ENCODE measurements around the gene PRIMPOL.

PRIMPOL gene

DNA sequence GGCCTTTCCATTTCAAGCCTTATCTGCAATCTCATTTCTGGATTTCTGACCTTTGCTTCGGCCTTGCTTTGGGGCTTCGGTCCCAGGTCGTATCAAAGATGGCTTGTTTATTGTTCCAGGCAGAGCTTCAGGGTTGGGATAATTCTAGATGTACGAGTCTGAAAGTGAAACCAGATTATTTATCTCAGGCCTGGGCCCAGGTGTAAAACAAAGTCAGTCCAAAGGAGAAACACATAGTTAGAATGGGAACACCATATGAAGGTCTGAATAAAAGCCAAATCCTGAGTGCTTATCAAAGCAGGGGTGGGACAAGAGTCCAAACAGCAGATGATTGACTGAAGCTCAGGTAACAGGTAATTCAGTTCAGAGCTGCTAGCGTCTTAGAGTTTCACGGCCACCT, 17.1 kb downstream of the PRIMPOL start:
- DNase-seq (ENCODE audit: low read depth): no peak

DNA sequence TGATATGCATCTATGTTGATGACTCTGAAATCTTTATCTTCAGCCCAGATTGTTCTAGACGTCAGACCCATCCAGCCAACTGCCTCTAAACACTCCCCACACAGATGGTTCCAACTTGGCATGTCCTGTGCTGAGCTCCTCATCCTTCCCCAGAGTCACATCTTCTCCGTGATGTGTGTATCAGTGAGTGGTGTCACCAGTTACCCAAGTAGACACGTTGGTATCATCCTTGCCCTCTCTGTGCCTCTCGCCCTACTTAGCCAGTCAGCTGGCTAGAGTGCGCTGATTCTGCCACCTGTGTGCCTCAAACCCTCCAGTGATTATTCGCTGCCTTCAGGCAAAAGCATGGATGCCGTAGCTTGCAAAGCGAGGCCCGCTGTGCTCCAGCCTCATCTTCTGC, 18.6 kb downstream of the PRIMPOL start:
- DNase-seq (ENCODE audit: low read depth): no peak

DNA sequence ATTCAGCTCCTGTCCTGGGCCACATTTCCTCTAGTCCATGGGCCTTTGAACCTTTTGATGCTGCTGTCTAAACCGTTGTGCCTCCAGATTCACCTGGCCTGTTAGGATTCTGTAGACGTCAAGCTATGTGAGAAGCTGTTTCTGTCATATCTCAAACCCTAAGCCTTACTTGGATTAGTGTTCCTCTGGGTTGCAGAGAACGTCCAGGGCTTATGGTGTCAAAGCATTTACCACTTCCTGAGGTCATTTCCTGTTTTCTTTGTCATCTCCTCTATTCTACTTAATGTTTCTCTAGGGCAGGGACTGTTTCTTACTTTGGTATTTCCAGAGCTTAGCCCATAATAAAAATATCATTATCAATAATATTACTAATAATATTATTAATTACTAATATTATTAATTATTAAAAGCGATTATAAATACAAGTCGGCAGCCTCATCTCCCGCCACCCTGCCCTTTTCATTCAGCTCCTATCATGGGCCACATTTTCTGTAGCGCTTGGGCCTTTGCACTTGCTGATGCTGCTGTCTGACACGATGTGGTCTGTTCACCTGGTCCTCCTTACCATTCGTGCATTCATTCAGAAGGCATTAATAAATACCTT, 19.1 kb downstream of the PRIMPOL start:
- no peak for DNase-seq (ENCODE audit: low read depth)

DNA sequence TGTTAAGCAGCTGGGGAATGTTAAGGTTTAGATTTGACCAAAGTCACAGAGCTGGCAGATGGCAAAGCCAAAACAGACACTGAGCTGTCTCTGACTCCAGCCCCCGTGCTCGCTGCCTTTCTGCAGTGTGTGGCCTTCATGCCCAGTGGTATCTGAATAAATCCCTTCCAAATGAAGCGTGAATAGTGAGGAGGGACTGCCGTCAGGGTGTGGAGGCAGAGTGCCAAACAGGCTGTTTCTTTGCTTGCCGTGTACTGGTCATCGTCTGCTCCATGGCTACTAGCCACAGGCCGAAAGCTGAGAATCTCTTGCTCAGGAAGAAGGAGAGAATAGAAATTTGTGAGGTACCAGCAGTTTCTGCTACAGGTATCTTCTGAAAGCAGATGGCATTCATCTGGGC, 19.7 kb downstream of the PRIMPOL start:
- DNase-seq (ENCODE audit: low read depth): no peak

DNA sequence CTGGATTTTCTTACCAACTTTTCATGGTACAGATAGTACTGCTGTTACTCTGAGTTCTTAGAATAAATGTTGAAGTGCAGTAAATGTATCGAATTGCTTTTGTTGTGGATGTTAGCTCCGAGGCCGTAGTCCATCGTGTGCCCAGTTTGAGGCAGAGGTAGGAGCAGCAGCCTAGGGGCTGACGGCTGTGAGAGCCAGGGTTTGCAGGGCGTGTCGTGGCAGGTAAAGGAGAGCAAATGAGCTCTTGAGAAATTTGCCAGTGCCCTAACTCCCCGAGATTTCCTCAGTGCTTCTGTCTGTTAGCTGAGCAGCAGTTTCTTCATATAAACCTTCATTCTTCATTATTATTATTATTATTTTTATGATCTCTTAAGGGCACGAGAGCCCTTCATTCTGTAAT, 21.6 kb downstream of the PRIMPOL start:
- DNase-seq (ENCODE audit: low read depth): no peak

DNA sequence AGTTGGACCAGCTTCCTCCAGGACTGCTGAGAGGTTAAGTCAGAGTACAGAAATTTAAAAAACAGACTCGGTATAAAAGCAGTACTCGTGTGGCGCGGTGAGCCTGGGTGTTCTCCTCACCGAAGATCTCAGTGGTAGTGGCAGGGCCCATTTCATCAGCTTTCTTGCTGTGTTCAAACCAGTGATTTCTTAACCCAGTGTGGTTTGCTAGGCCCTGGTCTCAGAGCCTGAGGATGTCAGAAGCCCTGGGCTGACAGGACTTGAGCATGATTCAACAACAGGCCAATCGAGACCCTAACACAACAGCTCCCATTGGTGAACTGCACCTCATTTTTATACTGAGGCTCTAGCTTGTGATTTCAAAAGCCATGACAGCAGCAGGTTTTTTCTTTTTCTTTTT, 23.2 kb downstream of the PRIMPOL start:
- DNase-seq (ENCODE audit: low read depth): no peak

DNA sequence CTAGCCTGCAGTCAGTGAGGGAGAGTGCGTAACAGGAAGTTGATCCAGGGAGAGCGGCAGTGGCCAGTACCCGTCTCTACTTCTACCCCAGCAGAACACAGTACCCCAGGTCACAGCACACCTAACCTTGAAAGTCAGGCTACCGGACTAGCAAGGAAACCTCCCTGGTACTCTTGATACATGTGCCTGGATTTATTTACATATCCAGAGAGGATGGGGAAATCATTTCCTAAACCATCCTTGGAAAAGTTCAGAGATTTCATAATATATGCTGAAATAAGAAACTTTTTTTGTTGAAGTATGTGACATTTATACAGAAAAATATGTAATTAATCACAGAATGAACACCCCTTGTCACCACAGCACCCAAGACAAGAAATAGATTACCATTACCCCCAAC, 24.5 kb downstream of the PRIMPOL start:
- no peak for DNase-seq (ENCODE audit: low read depth)

DNA sequence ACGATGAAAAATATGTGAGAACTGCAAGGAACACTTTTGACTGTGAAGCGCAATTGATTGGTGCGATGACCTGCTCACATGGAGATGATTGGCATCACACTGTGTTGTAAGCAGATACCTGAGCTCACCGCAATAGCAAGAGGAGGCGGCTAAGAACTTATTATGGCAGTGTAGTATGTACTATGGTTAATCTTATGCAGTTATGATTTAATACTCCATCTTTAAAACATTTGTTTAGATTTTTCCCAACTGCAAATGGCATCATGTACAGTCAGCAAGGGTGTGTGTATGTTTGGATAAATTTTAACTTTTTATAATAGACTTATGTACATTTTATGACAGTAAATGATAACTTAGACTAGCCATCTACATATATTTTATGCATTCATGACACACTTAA, 25.5 kb downstream of the PRIMPOL start:
- no peak for DNase-seq (ENCODE audit: low read depth)

DNA sequence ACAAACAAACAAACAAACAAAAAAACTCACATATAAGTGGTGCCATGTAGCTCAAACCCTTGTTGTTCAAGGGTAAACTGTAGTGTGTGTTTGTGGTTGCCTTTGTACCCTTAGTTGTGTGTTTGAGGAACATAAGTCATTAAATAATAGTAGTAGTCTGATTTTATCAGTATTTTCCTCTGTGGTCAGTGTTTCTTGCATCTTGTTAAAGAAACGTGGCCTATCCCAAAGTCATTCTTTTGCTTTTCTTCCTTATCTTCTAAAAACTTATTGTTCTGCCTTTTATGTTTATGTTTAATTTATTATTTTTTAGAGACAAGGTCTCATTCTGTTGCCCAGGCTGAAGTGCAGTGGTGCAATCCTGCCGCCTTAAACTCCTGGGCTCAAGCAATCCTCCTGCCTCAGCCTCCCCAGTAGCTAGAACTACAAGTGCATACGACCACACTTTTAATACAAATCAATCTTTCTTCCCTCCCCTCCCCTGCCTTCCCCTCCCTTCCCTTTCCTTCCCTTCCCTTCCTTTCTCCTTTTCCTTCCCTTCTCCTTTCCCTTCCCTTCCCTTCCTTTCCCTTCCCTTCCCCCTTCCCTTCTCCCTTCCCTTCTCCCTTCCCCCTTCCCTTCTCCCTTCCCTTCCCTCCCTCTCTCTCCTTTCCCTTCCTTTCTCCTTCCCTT, 26.4 kb downstream of the PRIMPOL start:
- DNase-seq (ENCODE audit: low read depth): peak; percentile 31

DNA sequence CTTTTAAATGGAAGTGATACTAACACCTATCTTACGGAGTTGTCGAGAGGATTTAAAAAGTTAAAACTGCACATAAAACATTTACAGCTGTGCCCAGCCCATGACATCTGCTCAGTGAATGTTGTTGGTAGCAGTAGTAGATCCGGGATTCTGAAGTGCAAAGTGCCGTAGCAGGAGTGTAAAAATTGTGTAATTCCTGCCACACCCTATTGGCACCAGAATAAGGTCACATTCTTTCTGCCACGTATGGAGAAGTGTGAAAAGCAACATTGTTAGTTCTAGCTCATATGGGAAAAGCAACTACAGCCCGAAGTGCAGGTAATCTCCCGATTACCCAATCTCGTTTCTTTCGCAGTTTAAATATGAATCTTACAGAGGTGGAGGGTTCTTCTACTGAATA, 31.2 kb downstream of the PRIMPOL start:
- DNase-seq (ENCODE audit: low read depth): no peak

DNA sequence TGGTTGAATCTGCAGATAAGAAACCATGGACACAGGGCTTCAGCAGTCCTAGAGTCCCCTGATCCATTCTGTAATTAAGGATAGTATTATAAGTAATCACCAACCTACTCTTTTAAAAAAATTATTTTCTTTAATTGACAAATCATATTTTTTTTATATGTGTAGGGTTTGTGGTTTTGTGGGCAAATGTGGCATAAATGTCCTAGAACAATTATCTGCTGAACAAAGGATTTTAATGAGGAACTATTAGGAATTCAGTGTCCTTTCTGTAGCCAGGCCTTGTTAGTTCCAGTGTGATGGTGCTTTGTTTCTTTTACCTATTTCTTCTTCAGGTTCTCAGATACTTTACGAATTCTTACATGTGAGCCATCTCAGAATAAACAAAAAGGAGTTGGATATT, 32.4 kb downstream of the PRIMPOL start:
- DNase-seq (ENCODE audit: low read depth): no peak

DNA sequence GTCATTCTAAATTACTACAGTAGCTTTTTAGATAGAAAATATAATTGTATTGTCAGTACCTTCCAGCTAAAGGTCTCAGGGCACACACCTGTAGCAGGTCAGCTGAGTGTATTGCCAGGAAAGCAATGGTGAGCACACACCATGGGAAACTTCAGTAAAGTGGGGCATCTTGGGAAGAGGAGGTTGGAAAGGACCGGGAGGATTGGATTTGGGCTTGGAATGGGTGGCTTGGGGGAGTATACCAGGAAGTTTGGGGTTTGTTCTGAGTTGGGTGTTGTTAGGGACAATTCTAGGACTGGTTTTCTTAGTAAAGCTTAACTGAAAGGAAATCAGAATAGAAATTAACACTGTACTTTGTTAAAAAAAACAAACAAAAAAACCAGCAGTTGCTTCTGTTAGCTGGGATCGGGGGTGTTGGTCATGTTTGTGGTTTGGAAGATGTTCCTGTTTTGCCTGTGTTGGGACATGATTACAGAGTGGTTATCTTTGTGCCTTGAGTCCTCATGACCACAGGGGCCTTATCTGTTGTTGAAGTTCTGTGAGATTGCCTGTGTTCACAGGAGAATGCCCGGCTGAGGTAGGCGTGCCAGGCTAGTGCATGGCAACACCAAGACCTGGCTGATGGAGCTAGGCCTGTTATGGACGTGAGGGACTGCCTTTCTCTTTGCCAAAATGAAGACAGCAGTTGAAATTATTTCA, 35.1 kb downstream of the PRIMPOL start:
- peak; percentile 99 for DNase-seq (ENCODE audit: low read depth)

DNA sequence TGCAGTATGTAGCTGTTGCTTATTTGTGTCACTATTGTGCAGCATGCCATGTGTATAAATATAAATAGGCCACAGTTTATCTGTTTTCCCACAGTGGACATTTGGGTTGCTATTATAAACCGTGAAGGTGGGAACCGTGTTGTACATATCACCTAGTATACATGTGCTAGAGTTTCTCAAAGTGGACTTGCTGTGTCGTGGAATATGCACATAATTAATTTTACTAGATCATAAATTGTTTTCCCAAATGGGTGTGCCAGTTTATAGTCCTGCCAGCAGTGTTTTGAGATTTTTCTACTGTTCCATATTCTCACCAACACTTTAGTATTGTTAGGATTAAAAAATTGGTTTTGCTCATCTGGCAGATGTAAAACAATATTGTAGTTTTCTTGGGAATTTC, 38.5 kb downstream of the PRIMPOL start:
- DNase-seq (ENCODE audit: low read depth): no peak

DNA sequence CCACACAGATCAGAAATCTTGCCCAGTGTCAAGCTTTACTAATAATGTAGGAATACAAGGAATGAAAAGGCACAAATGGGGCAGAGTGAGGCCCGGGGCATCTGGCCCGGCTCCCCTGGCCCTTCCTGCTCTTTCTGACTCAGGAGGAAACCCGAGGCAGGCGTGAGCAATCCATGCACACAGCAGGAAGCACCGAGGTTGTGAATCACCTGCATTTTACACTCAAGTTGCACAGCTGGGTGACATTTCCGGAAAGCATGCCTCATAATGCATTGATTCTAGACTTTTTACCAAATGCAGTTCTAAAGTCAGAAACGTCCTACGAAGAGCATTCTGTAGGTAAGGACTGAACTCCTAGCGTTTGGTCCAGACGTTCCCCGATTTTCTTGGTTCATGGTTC, 38.9 kb downstream of the PRIMPOL start:
- no peak for DNase-seq (ENCODE audit: low read depth)

DNA sequence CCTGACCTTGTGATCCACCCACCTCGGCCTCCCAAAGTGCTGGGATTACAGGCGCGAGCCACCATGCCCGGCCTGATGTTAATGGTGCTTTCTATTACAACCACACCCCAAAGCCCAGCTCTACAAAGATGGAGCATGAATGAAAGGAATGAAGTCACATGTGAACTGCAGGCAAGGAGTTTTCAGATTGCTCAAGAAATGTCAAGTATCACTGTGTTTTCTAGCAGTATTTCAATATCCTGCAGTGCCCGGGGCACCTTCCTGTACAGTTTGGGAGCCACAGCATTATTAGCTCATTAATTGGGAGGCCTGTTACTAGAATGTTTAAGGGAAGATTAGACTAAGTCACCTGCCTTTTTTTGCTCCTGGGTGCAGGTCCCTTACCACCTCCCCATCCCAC, 40.1 kb downstream of the PRIMPOL start:
- DNase-seq (ENCODE audit: low read depth): no peak

DNA sequence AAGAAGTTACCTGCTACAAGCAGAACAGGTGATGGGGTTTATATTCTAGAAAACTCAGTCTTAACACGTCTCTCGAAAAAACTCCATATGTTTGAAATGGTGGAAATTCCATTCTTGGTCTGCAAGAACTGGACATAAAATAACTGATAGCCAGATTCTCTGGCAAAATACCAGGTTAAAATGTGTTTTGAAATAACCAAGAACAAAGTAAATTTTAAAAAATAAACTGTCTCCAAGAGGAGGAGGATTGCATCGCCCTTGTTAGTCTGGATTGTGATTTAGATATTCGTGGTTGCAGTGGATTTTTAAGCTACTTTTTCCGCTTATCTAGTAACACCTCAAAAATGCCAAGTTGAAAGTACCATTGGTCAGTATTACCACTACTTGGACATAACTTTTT, 43.5 kb downstream of the PRIMPOL start:
- DNase-seq (ENCODE audit: low read depth): no peak

DNA sequence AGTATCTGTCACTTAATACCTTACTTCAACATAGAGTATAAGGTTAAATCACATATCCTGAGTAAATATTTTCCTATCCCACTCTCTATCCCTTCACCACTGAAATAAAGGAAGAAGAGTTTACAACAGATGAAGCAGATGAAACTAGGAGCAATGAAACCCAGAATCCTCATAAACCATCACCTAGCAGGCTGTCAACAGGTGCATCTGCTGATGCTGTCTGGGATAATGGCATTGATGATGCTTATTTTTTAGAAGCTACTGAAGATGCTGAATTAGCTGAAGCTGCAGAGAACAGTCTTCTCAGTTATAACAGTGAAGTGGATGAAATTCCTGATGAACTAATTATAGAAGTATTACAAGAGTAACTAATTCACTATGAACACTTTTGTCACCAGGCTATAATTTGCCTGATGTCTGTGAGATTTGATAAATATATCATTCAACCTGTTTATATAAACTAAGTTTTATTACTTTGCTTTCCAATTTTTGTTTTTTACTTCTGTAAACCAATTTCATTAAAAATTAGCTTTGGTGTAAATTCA, 44.9 kb downstream of the PRIMPOL start:
- DNase-seq (ENCODE audit: low read depth): no peak

DNA sequence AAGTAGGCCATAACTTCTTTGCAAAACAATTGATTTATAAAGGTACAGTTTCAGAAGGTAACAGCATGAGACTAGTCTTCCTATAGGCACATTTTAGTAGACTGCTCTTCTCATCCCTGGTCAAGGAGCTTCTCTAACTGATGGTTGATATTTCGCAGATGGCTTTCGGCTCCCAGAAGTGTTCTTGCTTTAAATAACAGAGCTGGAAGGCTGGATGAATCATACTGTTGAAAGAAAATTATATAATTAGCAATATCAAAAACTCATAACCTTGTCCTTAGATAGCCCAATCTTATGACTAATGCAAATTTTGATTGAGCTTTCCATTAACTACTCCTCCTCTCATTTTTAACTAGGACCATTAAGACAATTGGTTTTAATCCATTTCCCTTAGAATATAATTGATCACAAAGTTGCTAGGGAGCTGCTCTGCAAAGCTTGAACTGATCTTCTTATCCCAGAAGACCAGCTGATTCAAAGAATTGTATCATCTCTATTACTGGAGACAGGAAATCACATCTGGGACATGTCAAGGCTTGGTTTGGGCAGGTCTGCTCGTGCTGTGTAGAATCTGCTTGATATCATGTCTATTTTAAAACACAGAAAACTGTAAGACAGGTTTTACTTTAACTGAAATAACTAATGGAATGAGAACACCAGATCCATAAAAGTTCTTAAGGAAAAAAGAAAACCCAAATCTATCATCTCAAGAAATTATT, 45.8 kb downstream of the PRIMPOL start:
- no peak for DNase-seq (ENCODE audit: low read depth)

DNA sequence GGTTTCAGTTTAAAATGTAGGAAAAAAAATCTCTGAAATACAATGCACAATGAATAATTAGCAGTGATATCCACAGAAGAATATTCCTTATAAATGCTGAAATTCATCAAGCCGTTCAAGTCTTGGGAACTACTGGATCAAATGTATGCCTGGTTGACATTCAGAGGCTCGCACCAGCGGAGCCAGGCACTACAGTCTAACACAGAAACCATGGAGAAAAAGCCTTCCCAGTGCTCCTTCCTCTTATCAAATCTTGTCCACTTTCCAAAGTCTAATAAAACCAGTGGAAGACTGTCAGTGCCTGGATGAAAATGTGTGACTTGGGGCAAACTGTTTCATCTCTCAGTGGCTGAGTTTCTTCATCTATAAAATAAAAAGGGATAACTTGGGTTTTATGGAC, 48.4 kb downstream of the PRIMPOL start:
- no peak for DNase-seq (ENCODE audit: low read depth)

DNA sequence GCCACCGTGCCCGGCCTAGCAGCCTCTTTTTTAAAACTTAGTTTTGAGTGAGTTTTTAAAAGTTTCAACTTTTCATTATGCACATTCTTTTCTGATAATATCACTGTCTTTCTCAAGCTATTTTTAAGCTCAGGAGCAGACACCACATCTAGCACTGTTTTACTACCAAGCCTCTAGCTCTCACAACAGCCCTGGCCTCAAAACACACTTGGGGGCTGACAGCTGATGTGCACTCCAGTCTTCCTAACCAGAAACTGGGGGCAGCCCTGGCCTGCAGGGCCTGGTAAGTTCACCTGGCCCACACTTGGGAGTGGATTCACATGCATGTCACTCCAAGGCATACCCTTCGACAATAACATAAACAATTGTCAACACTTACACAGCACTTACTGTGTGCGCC, 50.4 kb downstream of the PRIMPOL start:
- DNase-seq (ENCODE audit: low read depth): no peak

DNA sequence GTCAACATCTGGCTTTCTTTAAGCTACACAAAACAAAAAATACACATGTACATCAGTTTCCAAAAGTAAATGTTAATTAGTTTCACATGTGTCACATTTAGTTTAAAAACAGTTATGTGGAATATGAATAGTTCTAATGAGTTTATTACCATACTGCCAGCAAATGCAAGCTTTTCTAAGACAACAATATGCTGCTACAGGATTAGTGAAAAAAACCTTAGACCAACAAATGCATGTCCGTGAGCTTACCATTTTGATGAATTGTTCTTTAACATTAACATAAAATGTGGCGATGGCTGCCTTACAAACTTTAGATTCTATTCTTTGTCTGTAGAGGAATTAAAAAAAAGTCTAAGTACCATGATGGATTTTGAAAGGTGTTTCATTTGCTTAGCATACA, 52.6 kb downstream of the PRIMPOL start:
- no peak for DNase-seq (ENCODE audit: low read depth)

DNA sequence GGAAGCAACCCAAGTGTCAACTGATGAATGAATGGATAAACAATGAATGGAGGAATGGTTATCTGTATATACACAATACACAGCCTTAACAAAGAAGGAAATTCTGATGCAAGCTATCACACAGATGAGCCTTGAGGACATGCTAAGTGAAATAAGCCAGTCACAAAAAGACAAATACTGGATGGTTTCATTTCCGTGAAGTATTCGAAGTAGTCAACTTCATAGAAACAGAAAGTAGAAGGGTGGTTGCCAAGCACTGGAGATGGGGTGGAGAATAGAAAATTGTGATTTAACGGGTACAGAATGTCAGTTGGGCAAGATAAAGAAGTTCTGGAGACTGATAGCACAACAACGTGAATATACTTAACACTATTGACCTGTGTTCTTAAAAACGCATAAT, 56.2 kb downstream of the PRIMPOL start:
- DNase-seq (ENCODE audit: low read depth): no peak

DNA sequence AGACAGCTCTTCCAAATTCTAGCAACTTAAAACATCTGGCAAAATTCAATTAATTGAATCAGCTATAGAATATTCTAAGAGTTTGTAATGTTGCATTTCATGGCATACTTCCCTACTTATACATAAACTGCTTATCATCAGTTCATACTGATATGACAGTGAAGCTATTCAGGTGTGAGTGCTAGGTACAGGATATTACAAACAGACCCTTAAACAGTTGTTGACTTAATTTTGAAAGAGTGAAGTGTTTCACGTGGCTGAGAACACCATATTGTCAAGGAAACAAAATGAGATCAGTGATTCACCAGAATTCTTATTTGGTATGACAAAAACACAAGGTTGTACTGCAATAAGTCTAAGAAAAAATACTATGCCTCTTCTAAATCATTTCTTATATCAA, 56.9 kb downstream of the PRIMPOL start:
- DNase-seq (ENCODE audit: low read depth): no peak
